HepG2 (cell line): ENCODE data around the gene HDHD3. TPM values are rescaled to one million over a fixed set of nuclear protein-coding genes. Genes with fewer than 3 reads are reported as not detected.

Experiments
- AFF4 ChIP-seq: sonication (generic); formaldehyde crosslinking; IDR thresholded peaks from 2 replicates; pipeline ENCODE4 v1.4.0; 2020; ENCODE audit warnings: missing genetic modification reagents
- BATF2 ChIP-seq: sonication (generic); formaldehyde crosslinking; IDR thresholded peaks from 2 replicates; pipeline ENCODE4 v1.8.0; 2022; ENCODE audit warnings: mild to moderate bottlenecking, missing genetic modification reagents, moderate library complexity
- EZH2 ChIP-seq: conservative IDR thresholded peaks from 2 replicates; pipeline ENCODE4 v1.6.1; 2012; ENCODE audit warnings: mild to moderate bottlenecking, low read depth, low read length, moderate library complexity
- GATAD1 ChIP-seq: IDR thresholded peaks from 2 replicates; pipeline ENCODE4 v1.6.1; 2016; ENCODE audit warnings: missing genetic modification reagents, missing compliant biosample characterization
- GZF1 ChIP-seq: sonication (generic); formaldehyde crosslinking; IDR thresholded peaks from 2 replicates; pipeline ENCODE4 v1.5.1; 2020; ENCODE audit warnings: mild to moderate bottlenecking, missing genetic modification reagents
- REL ChIP-seq: sonication (generic); formaldehyde crosslinking; conservative IDR thresholded peaks from 2 replicates; pipeline ENCODE4 v1.8.0; 2022; ENCODE audit warnings: mild to moderate bottlenecking, missing genetic modification reagents, moderate library complexity
- RFXANK ChIP-seq: IDR thresholded peaks from 2 replicates; pipeline ENCODE4 v1.6.1; 2016
- YY1 ChIP-seq: IDR thresholded peaks from 2 replicates; pipeline ENCODE4 v1.6.1; 2011; ENCODE audit warnings: low read length, low read depth, moderate library complexity, mild to moderate bottlenecking; ENCODE audit not compliant: insufficient read depth, insufficient replicate concordance
- ZBTB34 ChIP-seq: sonication (generic); formaldehyde crosslinking; IDR thresholded peaks from 2 replicates; pipeline ENCODE4 v1.8.0; 2022; ENCODE audit warnings: mild to moderate bottlenecking, missing genetic modification reagents
- ZFP62 ChIP-seq: sonication (generic); formaldehyde crosslinking; IDR thresholded peaks from 2 replicates; pipeline ENCODE4 v1.4.0; 2020; ENCODE audit warnings: missing genetic modification reagents
- ZNF20 ChIP-seq: sonication (generic); formaldehyde crosslinking; IDR thresholded peaks from 2 replicates; pipeline ENCODE4 v1.4.0; 2020; ENCODE audit warnings: mild to moderate bottlenecking, moderate library complexity, missing genetic modification reagents
- ZNF264 ChIP-seq: sonication (generic); formaldehyde crosslinking; IDR thresholded peaks from 2 replicates; pipeline ENCODE4 v1.4.0; 2020; ENCODE audit warnings: missing genetic modification reagents
- ZNF280D ChIP-seq: sonication (generic); formaldehyde crosslinking; IDR thresholded peaks from 2 replicates; pipeline ENCODE4 v1.5.1; 2020; ENCODE audit warnings: mild to moderate bottlenecking, missing genetic modification reagents
- ZNF33B ChIP-seq: sonication (generic); formaldehyde crosslinking; IDR thresholded peaks from 2 replicates; pipeline ENCODE4 v1.5.1; 2020; ENCODE audit warnings: mild to moderate bottlenecking, missing genetic modification reagents
- ZNF543 ChIP-seq: sonication (generic); formaldehyde crosslinking; IDR thresholded peaks from 2 replicates; pipeline ENCODE4 v1.4.0; 2020; ENCODE audit warnings: mild to moderate bottlenecking, missing genetic modification reagents
- ZNF549 ChIP-seq: sonication (generic); formaldehyde crosslinking; IDR thresholded peaks from 2 replicates; pipeline ENCODE4 v1.5.0; 2020; ENCODE audit warnings: missing genetic modification reagents
- ZNF552 ChIP-seq: sonication (generic); formaldehyde crosslinking; IDR thresholded peaks from 2 replicates; pipeline ENCODE4 v1.9.0; 2022; ENCODE audit warnings: missing genetic modification reagents, mild to moderate bottlenecking, borderline replicate concordance
- ZNF556 ChIP-seq: sonication (generic); formaldehyde crosslinking; IDR thresholded peaks from 2 replicates; pipeline ENCODE4 v1.4.0; 2020; ENCODE audit warnings: mild to moderate bottlenecking, missing genetic modification reagents, borderline replicate concordance
- ZNF614 ChIP-seq: IDR thresholded peaks from 2 replicates; pipeline ENCODE4 v1.6.1; 2018; ENCODE audit warnings: missing biosample characterization, missing genetic modification reagents, inconsistent platforms, borderline replicate concordance
- ZNF672 ChIP-seq: sonication (generic); formaldehyde crosslinking; IDR thresholded peaks from 2 replicates; pipeline ENCODE4 v1.8.1; 2022; ENCODE audit warnings: missing genetic modification reagents
- ZNF839 ChIP-seq: sonication (generic); formaldehyde crosslinking; IDR thresholded peaks from 2 replicates; pipeline ENCODE4 v1.4.0; 2020; ENCODE audit warnings: missing genetic modification reagents, mild to moderate bottlenecking, borderline replicate concordance
- polyA plus RNA-seq, 8 experiments: library from polyadenylated mRNA; depleted of rRNA in 3 of 8; stranded (reverse) in 7 of 8; unstranded in 1 of 8; fragments of >200 nt; fragmentation: Illumina TruSeq in 4 of 8; extraction: Trizol in 4 of 8; gene quantifications; 2 replicates each; pipeline versions ENCODE4 v1.2.1 to v1.2.3, GENCODE V29; 2011 to 2016; ENCODE audit warnings: low read depth in 4 of 8, missing spikeins in 1 of 8, mixed read lengths in 1 of 8; ENCODE audit not compliant: insufficient read depth in 1 of 8
- total RNA-seq, 5 experiments: library from RNA; depleted of rRNA; stranded (reverse); fragments of >200 nt; fragmentation: Illumina TruSeq; extraction: Trizol; gene quantifications; 2 replicates each; pipeline ENCODE4 v1.2.3, GENCODE V29; 2016; ENCODE audit warnings: low read depth in 1 of 5

HDHD3 gene
- total and polyA plus RNA-seq, 2 of the 13 experiments (the other 11 are each of a cell fraction or from before 2014, with no cell fraction given), result 23.1 to 38.5 TPM

GRCh38 chr9:113401027-113401792, 24.4 kb upstream of the HDHD3 start, which contains the start of gene ALAD (continued):
- TF ChIP-seq RFXANK (CRISPR knock-in tag) (peak; percentile 79; the same call in 1 of the 2 replicates), GZF1 (CRISPR knock-in tag) (no peak), BATF2 (CRISPR knock-in tag) (no peak), ZNF839 (CRISPR knock-in tag) (no peak), EZH2 (no peak), GATAD1 (peak; percentile 74), ZNF33B (peak; percentile 31; the same call in 1 of the 2 replicates), ZNF614 (peak; percentile 84; the same call in 1 of the 2 replicates), ZNF20 (no peak), ZNF672 (CRISPR knock-in tag) (no peak), REL (CRISPR knock-in tag) (no peak), ZNF543 (CRISPR knock-in tag) (0 out of 2 replicates have a peak, but pooled peaks have one; percentile 67), ZNF552 (CRISPR knock-in tag) (peak; percentile 41; the same call in 1 of the 2 replicates), ZNF280D (peak; percentile 84; the same call in 1 of the 2 replicates), ZBTB34 (CRISPR knock-in tag) (peak; percentile 68; the same call in 1 of the 2 replicates), YY1 (peak; percentile 55), AFF4 (no peak), ZNF556 (peak; percentile 75; the same call in 1 of the 2 replicates), ZNF264 (peak; percentile 60; the same call in 1 of the 2 replicates), ZFP62 (CRISPR knock-in tag) (no peak), ZNF549 (no peak)
